Measurements from ENCODE around the gene TBKBP1.
A peak's percentile ranks its signal among the peaks of the same experiment; 100 is the strongest.

- TF ChIP-seq CTCF (IDR thresholded peaks at IDR 0.05; ENCODE audit: borderline replicate concordance, extremely low read depth, low read length, poor library complexity, severe bottlenecking), result peak; percentile 92
- no peak for TF ChIP-seq EZH2 (IDR thresholded peaks at IDR 0.05; ENCODE audit: borderline replicate concordance, low read depth, low read length, severe bottlenecking)
Measured at GRCh38 chr17:47698749-47699535, 5.0 kb downstream of the TBKBP1 start.
